Activated naive CD8-positive, alpha-beta T cell treated with anti-CD3 and anti-CD28 coated beads, Interleukin-2, amount 50 U/mL, for 16 hours (primary cell): Measurements from ENCODE around the gene KANSL1.
"Not testable (repeated sequence)": the region's sequence is repeated elsewhere in the genome, so short reads cannot be mapped to it uniquely, and the experiment has no call there.

Source experiments
- DNase-seq: peaks from one replicate; pipeline ENCODE4 v3.0.0-alpha.2; 2020; ENCODE audit warnings: low read depth, low spot score

The KANSL1 gene

DNA sequence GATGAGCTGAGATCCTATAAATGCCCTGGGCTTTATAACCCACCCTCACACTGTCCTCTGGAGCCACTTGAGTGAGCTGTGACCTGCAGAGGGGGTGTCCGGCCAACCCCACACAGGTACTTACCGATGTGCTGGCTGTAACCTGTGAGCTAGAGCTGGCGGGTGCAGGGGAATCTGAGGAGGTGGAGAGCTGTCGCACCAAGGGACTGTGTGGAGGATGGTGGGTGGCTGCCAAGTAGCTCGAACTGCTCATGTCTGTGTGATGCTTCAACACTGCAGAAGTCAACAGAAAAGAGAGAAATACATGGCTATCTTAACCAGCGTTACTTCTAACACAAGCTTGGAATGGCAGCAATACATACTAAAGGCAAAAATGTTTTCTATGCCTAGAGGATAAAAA, 154.8 kb downstream of the KANSL1 start:
- no peak for DNase-seq

DNA sequence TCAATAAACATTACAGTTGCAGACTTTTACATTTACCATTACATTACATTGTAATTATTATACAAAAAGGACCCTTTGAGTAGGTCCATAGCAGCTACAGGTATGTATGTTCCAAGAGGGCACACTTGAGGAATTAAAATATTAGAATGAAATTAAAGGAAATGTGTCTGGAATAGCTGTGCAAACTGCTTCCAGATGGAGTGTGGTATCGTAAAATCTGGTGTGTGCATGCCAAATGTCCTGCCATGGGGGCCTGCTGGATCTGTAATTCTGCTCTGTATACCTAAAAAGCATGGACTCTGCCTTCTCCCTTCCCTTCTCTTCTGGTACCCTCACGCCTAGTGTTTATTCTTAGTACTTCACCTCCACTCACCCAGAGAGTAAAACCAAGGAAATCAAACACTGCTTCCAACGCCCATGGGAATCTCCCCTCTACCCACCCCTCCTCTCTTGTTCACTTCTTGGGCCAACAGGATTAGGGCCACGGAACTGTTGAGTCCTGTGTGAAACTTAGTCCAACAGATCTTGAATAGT, 155.4 kb downstream of the KANSL1 start:
- no peak for DNase-seq

DNA sequence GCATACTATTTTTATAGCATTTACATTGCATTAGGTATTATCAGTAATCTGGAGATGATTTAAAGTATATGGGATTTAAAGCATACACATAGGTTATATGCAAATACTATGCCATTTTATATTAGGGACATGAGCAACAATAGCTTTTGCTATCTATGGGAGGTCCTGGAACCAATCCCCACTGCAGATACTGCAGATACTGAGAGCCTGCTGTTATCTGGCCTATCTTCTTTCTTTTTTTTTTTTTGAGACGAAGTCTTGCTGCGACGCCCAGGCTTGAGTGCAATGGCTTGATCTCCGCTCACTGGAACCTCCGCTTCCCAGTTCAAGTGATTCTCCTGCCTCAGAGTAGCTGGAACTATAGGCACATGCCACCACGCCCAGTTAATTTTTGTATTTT, 156.7 kb downstream of the KANSL1 start:
- no peak for DNase-seq

DNA sequence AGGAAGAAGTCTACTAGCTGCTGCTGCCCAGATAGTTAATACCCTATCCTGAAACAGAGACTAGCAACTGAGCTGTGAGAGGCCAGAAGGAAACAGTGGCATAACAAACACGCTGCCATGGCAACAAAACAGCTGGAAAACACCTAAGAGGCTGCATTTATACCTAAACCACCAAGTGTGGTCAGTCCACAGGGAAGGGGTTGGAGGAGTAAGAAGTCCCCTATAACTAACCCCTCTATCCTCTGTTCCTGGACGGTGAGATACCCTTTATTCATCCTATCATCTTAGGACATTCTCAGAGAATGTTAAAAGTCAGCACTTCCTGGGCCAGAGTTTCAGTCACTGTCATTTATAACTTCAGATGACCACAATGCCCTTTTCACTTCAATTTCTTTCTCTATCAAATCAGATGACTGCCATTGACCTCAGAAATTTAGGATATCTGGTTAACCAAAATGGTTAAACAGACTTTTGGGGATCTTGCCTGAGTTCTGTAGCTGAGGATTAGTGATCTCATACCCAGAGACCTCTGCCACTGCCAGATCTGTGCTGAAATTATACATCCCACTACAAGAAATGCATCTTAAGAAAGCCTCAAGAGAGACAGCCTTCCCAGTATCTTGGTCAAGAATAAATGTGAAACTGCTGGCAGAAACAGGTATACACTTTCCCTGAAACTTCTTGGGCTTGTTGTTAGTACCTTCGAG, 158.0 kb downstream of the KANSL1 start:
- DNase-seq: no peak

DNA sequence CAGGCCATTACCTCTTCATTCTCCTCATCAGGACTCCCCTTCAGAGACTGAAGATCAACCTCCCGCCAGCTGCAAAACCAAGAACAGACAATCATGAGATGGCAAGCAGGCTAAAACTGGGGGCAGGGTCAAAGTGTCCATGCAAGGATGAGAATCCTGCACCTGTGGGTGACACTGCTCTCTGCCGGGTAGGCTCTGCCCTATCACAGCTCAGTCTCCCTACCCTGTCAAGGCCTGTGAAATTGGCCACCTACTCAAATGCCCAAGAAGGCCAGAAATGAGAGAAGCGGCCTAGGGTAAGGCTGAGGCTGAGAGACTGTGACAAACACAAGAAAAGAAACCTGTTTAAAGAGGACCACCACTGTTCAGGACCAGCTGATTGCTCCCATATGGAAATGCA, 159.8 kb downstream of the KANSL1 start:
- DNase-seq: no peak

DNA sequence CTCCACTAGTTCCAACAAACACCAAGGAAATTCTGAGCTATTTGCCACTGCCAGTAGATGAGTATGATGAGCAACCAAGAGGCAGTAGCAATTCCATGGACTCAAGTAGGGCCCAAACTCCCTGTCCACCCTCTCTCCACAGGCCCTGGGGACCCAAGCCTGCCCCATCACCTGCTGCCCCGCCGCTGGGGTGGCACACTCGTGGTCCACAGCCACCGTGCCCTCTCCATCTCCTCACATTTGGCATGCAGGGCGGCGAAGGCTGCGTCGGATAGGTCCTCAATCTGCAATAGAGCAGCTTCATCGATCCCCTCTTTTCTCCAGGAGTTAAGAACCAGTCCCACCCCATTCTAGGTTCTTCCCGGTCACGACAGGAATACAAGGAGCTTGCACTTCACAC, 160.3 kb downstream of the KANSL1 start:
- DNase-seq: no peak

DNA sequence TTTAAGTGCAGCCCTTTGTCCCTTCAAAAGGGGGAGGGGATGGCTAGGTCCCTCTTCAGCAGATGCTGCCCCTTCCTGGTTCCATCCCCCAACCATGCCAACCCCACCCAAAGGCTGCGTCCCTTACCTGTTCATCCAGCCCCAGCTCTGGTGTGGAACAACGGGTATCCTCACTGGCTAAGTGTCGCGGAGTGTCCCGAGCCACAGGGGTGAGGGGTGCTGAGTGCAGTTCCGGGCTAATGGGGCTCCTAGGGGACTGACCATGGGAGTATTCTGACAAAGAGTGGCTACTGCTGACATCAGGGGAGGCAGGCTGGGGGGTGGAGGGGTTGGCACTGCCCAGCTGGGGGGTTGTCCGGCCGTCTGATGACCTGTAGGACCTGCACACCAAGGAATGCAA, 161.3 kb downstream of the KANSL1 start:
- no peak for DNase-seq

DNA sequence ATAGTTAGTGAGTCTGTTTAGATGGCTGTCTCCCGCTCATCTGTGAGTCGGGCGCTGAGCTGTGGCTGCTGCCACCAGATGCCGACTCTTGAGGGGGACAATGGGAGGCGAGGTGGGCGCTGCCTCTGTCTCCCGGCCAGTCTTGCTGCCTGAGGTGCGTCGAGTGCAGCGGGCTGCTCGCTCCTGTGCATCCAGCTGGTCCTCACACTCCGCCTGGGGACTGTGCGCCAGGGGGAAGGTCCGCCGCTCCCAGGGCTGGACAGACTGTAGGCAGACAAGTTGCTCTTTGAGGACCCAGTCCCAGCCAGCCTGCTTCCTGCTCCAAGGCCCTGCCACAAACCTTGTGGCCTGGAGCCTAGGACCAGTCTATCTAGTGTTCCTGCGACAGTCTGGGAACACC, 161.8 kb downstream of the KANSL1 start:
- DNase-seq: no peak

DNA sequence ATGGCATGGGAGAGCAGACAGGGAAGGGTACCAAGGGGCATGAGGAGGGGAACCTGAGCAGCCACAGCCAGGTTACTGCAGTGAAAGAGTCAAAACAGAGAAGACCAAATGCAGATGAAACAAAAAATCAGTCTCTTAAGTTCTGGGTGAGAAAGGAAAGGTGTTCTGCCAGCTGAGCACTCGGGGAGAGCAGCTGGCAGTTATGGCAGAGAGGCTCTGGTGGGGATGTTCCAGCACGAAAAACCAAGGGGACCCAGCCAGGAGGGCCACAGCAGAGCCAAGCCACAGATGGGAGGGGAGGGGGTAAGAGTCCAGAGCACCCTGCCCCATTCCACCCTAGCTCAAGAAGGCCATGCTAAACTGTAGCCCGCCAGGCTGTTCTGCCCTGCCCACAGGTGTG, 162.5 kb downstream of the KANSL1 start:
- DNase-seq: no peak

DNA sequence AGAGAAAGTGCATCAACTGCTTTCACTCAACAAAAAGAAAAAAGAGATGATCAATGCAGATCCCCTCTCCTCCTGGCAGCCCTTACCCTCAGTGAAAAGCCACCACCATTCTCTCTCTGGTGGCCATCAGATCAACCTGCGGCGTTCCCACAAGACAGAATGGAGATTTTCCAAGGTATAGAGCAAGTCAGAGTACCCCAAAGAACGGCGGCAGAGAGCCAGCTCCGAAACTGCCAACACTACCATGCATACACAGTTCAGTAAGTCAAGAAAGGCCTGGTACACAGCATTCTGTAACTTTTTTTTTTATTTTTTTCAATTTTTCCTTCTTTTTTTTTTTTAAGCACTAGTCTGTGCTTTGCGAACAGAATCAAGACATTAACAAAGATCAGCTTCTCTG, 163.6 kb downstream of the KANSL1 start:
- no peak for DNase-seq

DNA sequence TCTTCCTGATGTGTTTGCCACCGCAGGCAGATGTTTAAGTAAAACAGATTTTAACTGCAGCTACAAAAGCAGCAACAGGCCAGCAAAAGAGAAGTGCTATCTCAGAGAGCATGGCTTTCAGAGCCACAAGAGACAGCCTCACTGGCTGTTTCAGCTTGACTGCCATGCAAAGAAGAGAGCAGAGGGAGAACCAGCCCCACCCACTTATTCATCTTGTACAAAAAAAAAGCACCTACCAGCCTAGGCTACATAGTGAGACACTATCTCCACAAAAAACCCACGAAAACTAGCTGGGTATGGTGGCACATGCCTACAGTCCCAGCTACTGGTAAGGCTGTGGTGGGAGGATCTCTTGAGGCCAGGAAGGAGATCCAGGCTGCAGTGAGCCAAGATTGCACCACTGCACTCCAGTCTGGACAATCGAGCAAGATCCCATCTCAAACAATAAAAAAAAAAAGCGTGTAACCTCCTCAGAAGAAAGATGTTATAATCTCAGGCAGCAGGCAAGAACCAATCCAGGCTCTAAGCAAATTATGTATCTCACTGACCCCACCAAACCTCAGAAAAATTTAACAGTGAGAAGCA, 164.2 kb downstream of the KANSL1 start:
- DNase-seq: no peak

DNA sequence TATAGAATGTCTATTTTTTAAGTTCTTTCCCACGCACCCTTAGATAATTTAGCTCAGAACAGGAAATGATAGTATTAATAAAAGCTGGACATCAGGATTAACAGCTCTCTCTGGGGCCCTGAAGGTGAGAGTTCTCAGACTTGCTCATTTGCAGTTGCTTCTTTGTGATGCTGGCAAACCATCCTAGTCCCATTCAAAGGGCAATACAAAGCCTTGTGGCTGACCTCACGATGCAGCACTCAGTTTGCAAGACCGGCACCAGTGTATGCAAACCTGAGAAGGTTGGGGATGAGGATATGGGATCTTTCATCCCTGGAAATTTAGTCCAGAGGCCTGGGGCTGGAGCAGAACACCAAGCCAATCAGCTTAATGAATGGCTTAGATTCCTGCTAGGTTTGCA, 164.9 kb downstream of the KANSL1 start:
- DNase-seq: no peak

DNA sequence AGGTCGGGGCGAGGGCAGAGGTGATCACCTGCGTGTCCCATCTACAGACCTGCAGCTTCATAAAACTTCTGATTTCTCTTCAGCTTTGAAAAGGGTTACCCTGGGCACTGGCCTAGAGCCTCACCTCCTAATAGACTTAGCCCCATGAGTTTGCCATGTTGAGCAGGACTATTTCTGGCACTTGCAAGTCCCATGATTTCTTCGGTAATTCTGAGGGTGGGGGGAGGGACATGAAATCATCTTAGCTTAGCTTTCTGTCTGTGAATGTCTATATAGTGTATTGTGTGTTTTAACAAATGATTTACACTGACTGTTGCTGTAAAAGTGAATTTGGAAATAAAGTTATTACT, 165.3 kb downstream of the KANSL1 start:
- no peak for DNase-seq

DNA sequence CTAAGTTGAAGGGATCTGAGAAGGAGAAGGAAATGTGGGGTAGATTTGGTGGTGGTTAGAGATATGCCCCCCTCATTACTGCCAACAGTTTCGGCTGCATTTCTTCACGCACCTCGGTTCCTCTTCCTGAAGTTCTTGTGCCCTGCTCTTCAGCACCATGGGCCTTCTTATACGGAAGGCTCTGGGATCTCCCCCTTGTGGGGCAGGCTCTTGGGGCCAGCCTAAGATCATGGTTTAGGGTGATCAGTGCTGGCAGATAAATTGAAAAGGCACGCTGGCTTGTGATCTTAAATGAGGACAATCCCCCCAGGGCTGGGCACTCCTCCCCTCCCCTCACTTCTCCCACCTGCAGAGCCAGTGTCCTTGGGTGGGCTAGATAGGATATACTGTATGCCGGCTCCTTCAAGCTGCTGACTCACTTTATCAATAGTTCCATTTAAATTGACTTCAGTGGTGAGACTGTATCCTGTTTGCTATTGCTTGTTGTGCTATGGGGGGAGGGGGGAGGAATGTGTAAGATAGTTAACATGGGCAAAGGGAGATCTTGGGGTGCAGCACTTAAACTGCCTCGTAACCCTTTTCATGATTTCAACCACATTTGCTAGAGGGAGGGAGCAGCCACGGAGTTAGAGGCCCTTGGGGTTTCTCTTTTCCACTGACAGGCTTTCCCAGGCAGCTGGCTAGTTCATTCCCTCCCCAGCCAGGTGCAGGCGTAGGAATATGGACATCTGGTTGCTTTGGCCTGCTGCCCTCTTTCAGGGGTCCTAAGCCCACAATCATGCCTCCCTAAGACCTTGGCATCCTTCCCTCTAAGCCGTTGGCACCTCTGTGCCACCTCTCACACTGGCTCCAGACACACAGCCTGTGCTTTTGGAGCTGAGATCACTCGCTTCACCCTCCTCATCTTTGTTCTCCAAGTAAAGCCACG, 165.9 kb downstream of the KANSL1 start:
- DNase-seq: no peak

DNA sequence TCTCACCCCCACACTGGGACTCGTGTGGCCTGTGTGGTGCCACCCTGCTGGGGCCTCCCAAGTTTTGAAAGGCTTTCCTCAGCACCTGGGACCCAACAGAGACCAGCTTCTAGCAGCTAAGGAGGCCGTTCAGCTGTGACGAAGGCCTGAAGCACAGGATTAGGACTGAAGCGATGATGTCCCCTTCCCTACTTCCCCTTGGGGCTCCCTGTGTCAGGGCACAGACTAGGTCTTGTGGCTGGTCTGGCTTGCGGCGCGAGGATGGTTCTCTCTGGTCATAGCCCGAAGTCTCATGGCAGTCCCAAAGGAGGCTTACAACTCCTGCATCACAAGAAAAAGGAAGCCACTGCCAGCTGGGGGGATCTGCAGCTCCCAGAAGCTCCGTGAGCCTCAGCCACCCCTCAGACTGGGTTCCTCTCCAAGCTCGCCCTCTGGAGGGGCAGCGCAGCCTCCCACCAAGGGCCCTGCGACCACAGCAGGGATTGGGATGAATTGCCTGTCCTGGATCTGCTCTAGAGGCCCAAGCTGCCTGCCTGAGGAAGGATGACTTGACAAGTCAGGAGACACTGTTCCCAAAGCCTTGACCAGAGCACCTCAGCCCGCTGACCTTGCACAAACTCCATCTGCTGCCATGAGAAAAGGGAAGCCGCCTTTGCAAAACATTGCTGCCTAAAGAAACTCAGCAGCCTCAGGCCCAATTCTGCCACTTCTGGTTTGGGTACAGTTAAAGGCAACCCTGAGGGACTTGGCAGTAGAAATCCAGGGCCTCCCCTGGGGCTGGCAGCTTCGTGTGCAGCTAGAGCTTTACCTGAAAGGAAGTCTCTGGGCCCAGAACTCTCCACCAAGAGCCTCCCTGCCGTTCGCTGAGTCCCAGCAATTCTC, 166.8 kb downstream of the KANSL1 start:
- DNase-seq: no peak

DNA sequence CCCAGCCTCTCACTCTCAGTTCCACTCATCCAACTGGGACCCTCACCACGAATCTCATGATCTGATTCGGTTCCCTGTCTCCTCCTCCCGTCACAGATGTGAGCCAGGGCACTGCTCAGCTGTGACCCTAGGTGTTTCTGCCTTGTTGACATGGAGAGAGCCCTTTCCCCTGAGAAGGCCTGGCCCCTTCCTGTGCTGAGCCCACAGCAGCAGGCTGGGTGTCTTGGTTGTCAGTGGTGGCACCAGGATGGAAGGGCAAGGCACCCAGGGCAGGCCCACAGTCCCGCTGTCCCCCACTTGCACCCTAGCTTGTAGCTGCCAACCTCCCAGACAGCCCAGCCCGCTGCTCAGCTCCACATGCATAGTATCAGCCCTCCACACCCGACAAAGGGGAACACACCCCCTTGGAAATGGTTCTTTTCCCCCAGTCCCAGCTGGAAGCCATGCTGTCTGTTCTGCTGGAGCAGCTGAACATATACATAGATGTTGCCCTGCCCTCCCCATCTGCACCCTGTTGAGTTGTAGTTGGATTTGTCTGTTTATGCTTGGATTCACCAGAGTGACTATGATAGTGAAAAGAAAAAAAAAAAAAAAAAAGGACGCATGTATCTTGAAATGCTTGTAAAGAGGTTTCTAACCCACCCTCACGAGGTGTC, 167.6 kb downstream of the KANSL1 start:
- DNase-seq: no peak

DNA sequence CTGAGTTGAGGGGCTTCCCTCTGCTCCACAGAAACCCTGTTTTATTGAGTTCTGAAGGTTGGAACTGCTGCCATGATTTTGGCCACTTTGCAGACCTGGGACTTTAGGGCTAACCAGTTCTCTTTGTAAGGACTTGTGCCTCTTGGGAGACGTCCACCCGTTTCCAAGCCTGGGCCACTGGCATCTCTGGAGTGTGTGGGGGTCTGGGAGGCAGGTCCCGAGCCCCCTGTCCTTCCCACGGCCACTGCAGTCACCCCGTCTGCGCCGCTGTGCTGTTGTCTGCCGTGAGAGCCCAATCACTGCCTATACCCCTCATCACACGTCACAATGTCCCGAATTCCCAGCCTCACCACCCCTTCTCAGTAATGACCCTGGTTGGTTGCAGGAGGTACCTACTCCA, 168.2 kb downstream of the KANSL1 start:
- DNase-seq: no peak

DNA sequence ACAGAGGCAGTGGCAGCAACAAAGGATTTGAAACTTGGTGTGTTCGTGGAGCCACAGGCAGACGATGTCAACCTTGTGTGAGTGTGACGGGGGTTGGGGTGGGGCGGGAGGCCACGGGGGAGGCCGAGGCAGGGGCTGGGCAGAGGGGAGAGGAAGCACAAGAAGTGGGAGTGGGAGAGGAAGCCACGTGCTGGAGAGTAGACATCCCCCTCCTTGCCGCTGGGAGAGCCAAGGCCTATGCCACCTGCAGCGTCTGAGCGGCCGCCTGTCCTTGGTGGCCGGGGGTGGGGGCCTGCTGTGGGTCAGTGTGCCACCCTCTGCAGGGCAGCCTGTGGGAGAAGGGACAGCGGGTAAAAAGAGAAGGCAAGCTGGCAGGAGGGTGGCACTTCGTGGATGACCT, 168.6 kb downstream of the KANSL1 start:
- DNase-seq: no peak

DNA sequence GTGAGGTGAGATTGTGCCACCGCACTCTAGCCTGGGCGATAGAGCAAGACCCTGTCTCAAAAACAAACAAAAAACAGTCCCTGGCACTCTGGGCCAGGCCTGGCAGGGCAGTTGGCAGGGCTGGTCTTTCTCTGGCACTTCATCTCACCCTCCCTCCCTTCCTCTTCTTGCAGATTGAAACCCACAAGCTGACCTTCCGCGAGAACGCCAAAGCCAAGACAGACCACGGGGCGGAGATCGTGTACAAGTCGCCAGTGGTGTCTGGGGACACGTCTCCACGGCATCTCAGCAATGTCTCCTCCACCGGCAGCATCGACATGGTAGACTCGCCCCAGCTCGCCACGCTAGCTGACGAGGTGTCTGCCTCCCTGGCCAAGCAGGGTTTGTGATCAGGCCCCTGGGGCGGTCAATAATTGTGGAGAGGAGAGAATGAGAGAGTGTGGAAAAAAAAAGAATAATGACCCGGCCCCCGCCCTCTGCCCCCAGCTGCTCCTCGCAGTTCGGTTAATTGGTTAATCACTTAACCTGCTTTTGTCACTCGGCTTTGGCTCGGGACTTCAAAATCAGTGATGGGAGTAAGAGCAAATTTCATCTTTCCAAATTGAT, 169.3 kb downstream of the KANSL1 start:
- no peak for DNase-seq

DNA sequence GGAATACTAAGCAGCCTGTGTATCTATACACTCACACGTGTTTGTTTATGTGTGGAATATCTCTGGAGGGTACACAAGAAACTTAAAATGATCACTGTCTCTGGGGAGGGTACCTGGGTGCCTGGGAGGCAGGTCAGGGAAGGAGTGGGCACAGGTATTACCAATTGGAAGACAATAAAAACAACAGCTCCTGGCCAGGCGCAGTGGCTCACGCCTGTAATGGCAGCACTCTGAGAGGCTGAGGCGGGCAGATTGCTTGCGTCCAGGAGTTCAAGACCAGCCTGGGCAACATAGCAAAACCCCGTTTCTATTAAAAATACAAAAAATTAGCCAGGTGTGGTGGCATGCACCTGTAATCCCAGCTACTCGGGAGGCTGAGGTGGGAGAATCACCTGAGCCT, 169.9 kb downstream of the KANSL1 start:
- DNase-seq: not testable (repeated sequence)

DNA sequence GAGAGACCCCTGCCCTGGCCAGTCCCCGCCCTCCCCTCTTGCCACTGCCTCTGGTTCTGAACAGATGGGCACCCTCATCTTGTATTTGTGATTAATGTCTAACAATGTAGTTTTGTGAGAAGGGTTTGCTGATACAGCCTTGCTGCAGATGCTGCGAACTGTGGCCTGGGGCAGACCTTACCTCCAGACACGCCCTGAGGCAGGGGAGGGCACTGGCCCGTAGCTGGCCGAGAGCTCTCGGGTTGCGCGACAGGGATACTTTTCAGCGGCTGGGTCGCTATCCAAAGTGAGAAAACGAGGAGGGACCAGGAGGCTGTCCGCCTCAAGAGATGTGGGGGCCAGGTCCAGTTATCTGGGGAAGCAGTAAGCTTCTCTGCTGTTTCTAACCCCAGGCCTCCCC, 172.2 kb downstream of the KANSL1 start:
- DNase-seq: no peak
